CD4-positive, alpha-beta memory T cell (primary cell): ENCODE results near the gene NXPH2. TPM values are rescaled to one million over a fixed set of nuclear protein-coding genes. Genes with fewer than 3 reads are reported as not detected.
"Not testable (repeated sequence)": the region's sequence is repeated elsewhere in the genome, so short reads cannot be mapped to it uniquely, and the experiment has no call there.

Experiments
- CTCF ChIA-PET: fragments of 350-600 bp; sonication (Branson Sonifier 250); formaldehyde crosslinking; loops from one replicate; lab custom pipeline; 2021; ENCODE audit warnings: inconsistent platforms; ENCODE audit not compliant: partially characterized antibody; lab: Charles Lee
- POLR2A ChIA-PET: fragments of 350-600 bp; sonication (Branson Sonifier 250); formaldehyde crosslinking; loops from one replicate; lab custom pipeline; 2021; ENCODE audit not compliant: partially characterized antibody; lab: Charles Lee
- DNase-seq, 5 donors: peaks; one replicate each; pipeline versions ENCODE4 v3.0.0 to v3.0.0-alpha.2; 2020 to 2022; ENCODE audit warnings: mixed read lengths in 1 of 5
- H3K27ac ChIP-seq: one replicate; pipeline ENCODE4 v1.7.0; 2013; ENCODE audit warnings: low read depth, low read length
- H3K27me3 ChIP-seq: 2 replicates; pipeline ENCODE4 v1.7.0; 2013; ENCODE audit warnings: mild to moderate bottlenecking, low read length, moderate library complexity; ENCODE audit not compliant: insufficient read depth
- H3K36me3 ChIP-seq: 2 replicates; pipeline ENCODE4 v1.7.0; 2013; ENCODE audit warnings: mild to moderate bottlenecking, low read length, moderate library complexity; ENCODE audit not compliant: insufficient read depth
- H3K4me1 ChIP-seq: 2 replicates; pipeline ENCODE4 v1.7.0; 2013; ENCODE audit warnings: mild to moderate bottlenecking, low read length, moderate library complexity; ENCODE audit not compliant: insufficient read depth
- H3K4me3 ChIP-seq, 2 donors: one replicate each; pipeline ENCODE4 v1.7.0; 2013; ENCODE audit warnings: low read length in 2 of 2, mild to moderate bottlenecking in 1 of 2
- H3K9me3 ChIP-seq, 2 donors: one replicate each; pipeline ENCODE4 v1.7.0; 2013; ENCODE audit warnings: low read length in 2 of 2, control low read depth in 1 of 2; ENCODE audit not compliant: control insufficient read depth in 1 of 2
- H3K27ac Mint-ChIP-seq, 7 donors: one replicate each; pipeline ENCODE4 v1.8.0; 2020 to 2021; ENCODE audit warnings: mixed read lengths in 7 of 7, mild to moderate bottlenecking in 6 of 7, inconsistent platforms in 3 of 7, moderate library complexity in 3 of 7
- H3K27me3 Mint-ChIP-seq, 2 donors: one replicate each; pipeline ENCODE4 v1.8.0; 2020 to 2021; ENCODE audit warnings: mixed read lengths in 2 of 2
- H3K36me3 Mint-ChIP-seq, 2 donors: one replicate each; pipeline ENCODE4 v1.8.0; 2020 to 2021; ENCODE audit warnings: mixed read lengths in 2 of 2, inconsistent platforms in 1 of 2, mild to moderate bottlenecking in 1 of 2
- H3K4me1 Mint-ChIP-seq, 4 donors: one replicate each; pipeline ENCODE4 v1.8.0; 2020 to 2021; ENCODE audit warnings: mixed read lengths in 4 of 4, mild to moderate bottlenecking in 1 of 4
- H3K4me3 Mint-ChIP-seq, 8 donors: one replicate each; pipeline ENCODE4 v1.8.0; 2020 to 2021; ENCODE audit warnings: mixed read lengths in 8 of 8, mild to moderate bottlenecking in 7 of 8, moderate library complexity in 6 of 8, inconsistent platforms in 3 of 8
- H3K9me3 Mint-ChIP-seq, 8 donors: one replicate each; pipeline ENCODE4 v1.8.0; 2020 to 2021; ENCODE audit warnings: mixed read lengths in 8 of 8, mild to moderate bottlenecking in 5 of 8, inconsistent platforms in 3 of 8, moderate library complexity in 1 of 8
- intact Hi-C: fragments of 100-400 bp; cut with micrococcal nuclease; formaldehyde crosslinking; loops from one replicate; pipeline ENCODE4 v1.15.1; 2023
- polyA plus RNA-seq, 2 donors: library from polyadenylated mRNA; unstranded; fragments of 300-500 nt; fragmentation: Illumina TruSeq; gene quantifications; one replicate each; pipeline ENCODE4 v1.2.3, GENCODE V29; 2021
- total RNA-seq, 2 experiments: library from RNA; stranded (reverse); gene quantifications; one replicate each; pipeline ENCODE4 v1.2.3, GENCODE V29; 2021

Gene NXPH2
- total and polyA plus RNA-seq, 4 experiments from 2014 or later = not detected

- H3K4me1 Mint-ChIP-seq, H3K27me3 Mint-ChIP-seq, DNase-seq, intact Hi-C loops, H3K9me3 ChIP-seq, H3K36me3 ChIP-seq, CTCF ChIA-PET, H3K4me1 ChIP-seq, H3K4me3 Mint-ChIP-seq, H3K27me3 ChIP-seq, H3K36me3 Mint-ChIP-seq, H3K27ac ChIP-seq, POLR2A ChIA-PET, H3K4me3 ChIP-seq, H3K27ac Mint-ChIP-seq: not testable (repeated sequence)
- peaks cover 0 to 32% (median 23%) of the 10 kb centered on the region in 8 donors for H3K9me3 Mint-ChIP-seq
Measured at GRCh38 chr2:138737009-138737554, 43.1 kb downstream of the NXPH2 start.

GRCh38 chr2:138732651-138733050, 47.5 kb downstream of the NXPH2 start:
- POLR2A ChIA-PET = no interaction called here
- no peak overlapping the region for H3K4me3 Mint-ChIP-seq

GRCh38 chr2:138730497-138731030, 49.6 kb downstream of the NXPH2 start:
- H3K36me3 Mint-ChIP-seq = no peaks in the 10 kb centered on the region

More at GRCh38 chr2:138732651-138733050, 47.5 kb downstream of the NXPH2 start:
- Histone ChIP-seq H3K4me3 (no peak overlapping the region), H3K36me3 (no peaks in the 10 kb centered on the region), H3K9me3 (no peaks in the 10 kb centered on the region), H3K27me3 (no peaks in the 10 kb centered on the region), H3K4me1 (no peaks in the 10 kb centered on the region), H3K27ac (no peak overlapping the region)
- CTCF ChIA-PET = no interaction called here
- intact Hi-C loops = no loop called here
- peaks cover 0 to 29% (median 23%) of the 10 kb centered on the region in 8 donors for H3K9me3 Mint-ChIP-seq
- H3K27ac Mint-ChIP-seq = no peak overlapping the region
- peaks cover 0 to 7% of the 10 kb centered on the region in 2 donors for H3K27me3 Mint-ChIP-seq
- H3K36me3 Mint-ChIP-seq = no peaks in the 10 kb centered on the region
- DNase-seq = no peak
- no peaks in the 10 kb centered on the region for H3K4me1 Mint-ChIP-seq

GRCh38 chr2:138727956-138728355, 52.2 kb downstream of the NXPH2 start:
- H3K4me1 Mint-ChIP-seq = no peaks in the 10 kb centered on the region
- no peak for DNase-seq

More at GRCh38 chr2:138730497-138731030, 49.6 kb downstream of the NXPH2 start:
- H3K4me1 ChIP-seq = no peaks in the 10 kb centered on the region
- Mint-ChIP-seq H3K4me1 (no peaks in the 10 kb centered on the region), H3K4me3 (no peak overlapping the region), H3K9me3 (peaks cover 0 to 17% (median 12%) of the 10 kb centered on the region in 8 donors), H3K27me3 (peaks cover 0 to 7% of the 10 kb centered on the region in 2 donors), H3K27ac (no peak overlapping the region)
- ChIA-PET CTCF (no interaction called here), POLR2A (no interaction called here)
- no peak overlapping the region for H3K27ac ChIP-seq
- H3K4me3 ChIP-seq = no peak overlapping the region
- no peaks in the 10 kb centered on the region for H3K9me3 ChIP-seq
- DNase-seq = no peak
- H3K36me3 ChIP-seq = no peaks in the 10 kb centered on the region
- H3K27me3 ChIP-seq = no peaks in the 10 kb centered on the region
- intact Hi-C loops = no loop called here

GRCh38 chr2:138726681-138727080, 53.5 kb downstream of the NXPH2 start:
- Histone ChIP-seq H3K4me3 (no peak overlapping the region), H3K36me3 (no peaks in the 10 kb centered on the region), H3K27me3 (no peaks in the 10 kb centered on the region), H3K4me1 (no peaks in the 10 kb centered on the region), H3K9me3 (no peaks in the 10 kb centered on the region), H3K27ac (no peak overlapping the region)
- no peak for DNase-seq
- Mint-ChIP-seq H3K9me3 (peaks cover 0 to 4% (median 0%) of the 10 kb centered on the region in 8 donors), H3K36me3 (no peaks in the 10 kb centered on the region), H3K4me3 (no peak overlapping the region), H3K27ac (no peak overlapping the region), H3K4me1 (no peaks in the 10 kb centered on the region), H3K27me3 (peaks cover 0 to 5% of the 10 kb centered on the region in 2 donors)
- intact Hi-C loops = no loop called here
- ChIA-PET POLR2A (no interaction called here), CTCF (no interaction called here)

More at GRCh38 chr2:138727956-138728355, 52.2 kb downstream of the NXPH2 start:
- H3K27ac Mint-ChIP-seq = no peak overlapping the region
- ChIA-PET CTCF (no interaction called here), POLR2A (no interaction called here)
- no peaks in the 10 kb centered on the region for H3K9me3 ChIP-seq
- no peaks in the 10 kb centered on the region for H3K4me1 ChIP-seq
- H3K27ac ChIP-seq = no peak overlapping the region
- peaks cover 0 to 4% (median 0%) of the 10 kb centered on the region in 8 donors for H3K9me3 Mint-ChIP-seq
- no peaks in the 10 kb centered on the region for H3K36me3 Mint-ChIP-seq
- H3K27me3 Mint-ChIP-seq = peaks cover 0 to 7% of the 10 kb centered on the region in 2 donors
- no peaks in the 10 kb centered on the region for H3K36me3 ChIP-seq
- H3K27me3 ChIP-seq = no peaks in the 10 kb centered on the region
- H3K4me3 ChIP-seq = no peak overlapping the region
- no peak overlapping the region for H3K4me3 Mint-ChIP-seq
- intact Hi-C loops = no loop called here

- Histone ChIP-seq H3K4me3 (no peak overlapping the region), H3K27ac (no peak overlapping the region), H3K36me3 (no peaks in the 10 kb centered on the region), H3K4me1 (no peaks in the 10 kb centered on the region), H3K9me3 (no peaks in the 10 kb centered on the region), H3K27me3 (no peaks in the 10 kb centered on the region)
- H3K9me3 Mint-ChIP-seq = peaks cover 0 to 4% (median 0%) of the 10 kb centered on the region in 8 donors
- POLR2A ChIA-PET = no interaction called here
- no peak overlapping the region for H3K4me3 Mint-ChIP-seq
- intact Hi-C loops = no loop called here
- CTCF ChIA-PET = no interaction called here
- H3K27me3 Mint-ChIP-seq = no peaks in the 10 kb centered on the region
- no peaks in the 10 kb centered on the region for H3K4me1 Mint-ChIP-seq
- DNase-seq = no peak
- H3K27ac Mint-ChIP-seq = no peak overlapping the region
- H3K36me3 Mint-ChIP-seq = no peaks in the 10 kb centered on the region
Measured at GRCh38 chr2:138724729-138725459, 55.3 kb downstream of the NXPH2 start.

- Histone ChIP-seq H3K27ac (no peak overlapping the region), H3K4me3 (no peak overlapping the region), H3K27me3 (no peaks in the 10 kb centered on the region), H3K4me1 (no peaks in the 10 kb centered on the region), H3K9me3 (no peaks in the 10 kb centered on the region), H3K36me3 (no peaks in the 10 kb centered on the region)
- peaks cover 0 to 2% (median 0%) of the 10 kb centered on the region in 8 donors for H3K9me3 Mint-ChIP-seq
- no peaks in the 10 kb centered on the region for H3K27me3 Mint-ChIP-seq
- no peaks in the 10 kb centered on the region for H3K36me3 Mint-ChIP-seq
- intact Hi-C loops = no loop called here
- no peak overlapping the region for H3K27ac Mint-ChIP-seq
- H3K4me3 Mint-ChIP-seq = no peak overlapping the region
- DNase-seq = no peak
- ChIA-PET POLR2A (no interaction called here), CTCF (no interaction called here)
- H3K4me1 Mint-ChIP-seq = no peaks in the 10 kb centered on the region
Measured at GRCh38 chr2:138724327-138724726, 55.9 kb downstream of the NXPH2 start.
